ENCODE results near the gene MAP2K5.

GRCh38 chr15:67783303-67783702, 240.8 kb downstream of the MAP2K5 start:
- TF ChIP-seq REPIN1 (tag by site-specific recombination; IDR thresholded peaks at IDR 0.05; ENCODE audit: low read depth) (no peak), TRIM28 (IDR thresholded peaks at IDR 0.05; ENCODE audit: borderline replicate concordance, low read length) (no peak), ZBTB17 (tag by site-specific recombination; IDR thresholded peaks at IDR 0.05) (no peak), ZBTB11 (tag by site-specific recombination; conservative IDR thresholded peaks at IDR 0.05; ENCODE audit: low read depth) (no peak), ZNF521 (tag by site-specific recombination; IDR thresholded peaks at IDR 0.05) (no peak), MZF1 (tag by site-specific recombination; IDR thresholded peaks at IDR 0.05; ENCODE audit: borderline replicate concordance) (no peak), SP7 (tag by site-specific recombination; IDR thresholded peaks at IDR 0.05) (no peak)
- TF ChIP-seq, protein P1, sequence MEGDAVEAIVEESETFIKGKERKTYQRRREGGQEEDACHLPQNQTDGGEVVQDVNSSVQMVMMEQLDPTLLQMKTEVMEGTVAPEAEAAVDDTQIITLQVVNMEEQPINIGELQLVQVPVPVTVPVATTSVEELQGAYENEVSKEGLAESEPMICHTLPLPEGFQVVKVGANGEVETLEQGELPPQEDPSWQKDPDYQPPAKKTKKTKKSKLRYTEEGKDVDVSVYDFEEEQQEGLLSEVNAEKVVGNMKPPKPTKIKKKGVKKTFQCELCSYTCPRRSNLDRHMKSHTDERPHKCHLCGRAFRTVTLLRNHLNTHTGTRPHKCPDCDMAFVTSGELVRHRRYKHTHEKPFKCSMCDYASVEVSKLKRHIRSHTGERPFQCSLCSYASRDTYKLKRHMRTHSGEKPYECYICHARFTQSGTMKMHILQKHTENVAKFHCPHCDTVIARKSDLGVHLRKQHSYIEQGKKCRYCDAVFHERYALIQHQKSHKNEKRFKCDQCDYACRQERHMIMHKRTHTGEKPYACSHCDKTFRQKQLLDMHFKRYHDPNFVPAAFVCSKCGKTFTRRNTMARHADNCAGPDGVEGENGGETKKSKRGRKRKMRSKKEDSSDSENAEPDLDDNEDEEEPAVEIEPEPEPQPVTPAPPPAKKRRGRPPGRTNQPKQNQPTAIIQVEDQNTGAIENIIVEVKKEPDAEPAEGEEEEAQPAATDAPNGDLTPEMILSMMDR (tag by site-specific recombination; IDR thresholded peaks at IDR 0.05): no peak; the same call in 1 of the 2 replicates
- TF ChIP-seq, protein P2, sequence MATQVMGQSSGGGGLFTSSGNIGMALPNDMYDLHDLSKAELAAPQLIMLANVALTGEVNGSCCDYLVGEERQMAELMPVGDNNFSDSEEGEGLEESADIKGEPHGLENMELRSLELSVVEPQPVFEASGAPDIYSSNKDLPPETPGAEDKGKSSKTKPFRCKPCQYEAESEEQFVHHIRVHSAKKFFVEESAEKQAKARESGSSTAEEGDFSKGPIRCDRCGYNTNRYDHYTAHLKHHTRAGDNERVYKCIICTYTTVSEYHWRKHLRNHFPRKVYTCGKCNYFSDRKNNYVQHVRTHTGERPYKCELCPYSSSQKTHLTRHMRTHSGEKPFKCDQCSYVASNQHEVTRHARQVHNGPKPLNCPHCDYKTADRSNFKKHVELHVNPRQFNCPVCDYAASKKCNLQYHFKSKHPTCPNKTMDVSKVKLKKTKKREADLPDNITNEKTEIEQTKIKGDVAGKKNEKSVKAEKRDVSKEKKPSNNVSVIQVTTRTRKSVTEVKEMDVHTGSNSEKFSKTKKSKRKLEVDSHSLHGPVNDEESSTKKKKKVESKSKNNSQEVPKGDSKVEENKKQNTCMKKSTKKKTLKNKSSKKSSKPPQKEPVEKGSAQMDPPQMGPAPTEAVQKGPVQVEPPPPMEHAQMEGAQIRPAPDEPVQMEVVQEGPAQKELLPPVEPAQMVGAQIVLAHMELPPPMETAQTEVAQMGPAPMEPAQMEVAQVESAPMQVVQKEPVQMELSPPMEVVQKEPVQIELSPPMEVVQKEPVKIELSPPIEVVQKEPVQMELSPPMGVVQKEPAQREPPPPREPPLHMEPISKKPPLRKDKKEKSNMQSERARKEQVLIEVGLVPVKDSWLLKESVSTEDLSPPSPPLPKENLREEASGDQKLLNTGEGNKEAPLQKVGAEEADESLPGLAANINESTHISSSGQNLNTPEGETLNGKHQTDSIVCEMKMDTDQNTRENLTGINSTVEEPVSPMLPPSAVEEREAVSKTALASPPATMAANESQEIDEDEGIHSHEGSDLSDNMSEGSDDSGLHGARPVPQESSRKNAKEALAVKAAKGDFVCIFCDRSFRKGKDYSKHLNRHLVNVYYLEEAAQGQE (tag by site-specific recombination; IDR thresholded peaks at IDR 0.05): no peak
